IPS-11a (cell line): ENCODE results near the gene SMTNL2.

Experiments used
- H3K4me3 ChIP-seq: one replicate; pipeline ENCODE4 v1.5.1; 2013; ENCODE audit warnings: low read depth, low read length, control low read depth

Gene SMTNL2

DNA sequence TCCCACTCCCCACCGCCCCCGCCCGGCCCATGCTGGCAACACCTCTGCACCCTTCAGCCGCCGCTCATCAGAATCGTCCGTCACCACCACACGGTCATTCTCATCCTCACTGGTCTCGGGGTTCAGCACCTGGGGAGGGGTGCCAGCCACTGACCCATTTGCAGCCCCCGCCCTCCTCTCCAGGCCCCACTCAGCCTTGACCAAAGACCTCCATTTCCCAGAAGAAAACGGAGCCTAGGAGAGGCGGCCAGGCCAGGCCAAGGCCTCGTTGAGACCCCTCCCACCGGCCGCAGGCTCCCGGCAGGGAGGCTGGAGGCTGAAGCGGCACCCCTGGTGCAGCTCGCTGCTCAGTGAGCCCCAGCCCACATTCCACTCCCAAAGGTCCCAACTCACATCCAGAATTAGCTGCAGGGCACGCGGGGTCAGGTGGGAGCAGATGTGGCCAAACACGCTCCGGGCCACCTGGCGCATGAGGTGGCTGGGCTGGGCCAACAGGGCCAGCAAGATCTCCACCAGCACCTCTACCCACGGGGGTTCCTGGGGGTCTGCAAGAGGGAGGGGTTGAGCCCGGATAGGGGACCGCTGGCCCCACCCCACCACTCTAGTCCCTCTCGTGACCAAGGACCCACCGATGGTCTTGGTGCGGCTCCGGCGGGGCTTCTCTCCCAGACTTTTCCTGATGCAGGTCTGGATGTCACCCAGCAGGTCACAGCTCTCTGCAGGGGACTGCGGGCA lies 38.9 kb upstream of the SMTNL2 start:
- H3K4me3 ChIP-seq, result no peak overlapping the region

DNA sequence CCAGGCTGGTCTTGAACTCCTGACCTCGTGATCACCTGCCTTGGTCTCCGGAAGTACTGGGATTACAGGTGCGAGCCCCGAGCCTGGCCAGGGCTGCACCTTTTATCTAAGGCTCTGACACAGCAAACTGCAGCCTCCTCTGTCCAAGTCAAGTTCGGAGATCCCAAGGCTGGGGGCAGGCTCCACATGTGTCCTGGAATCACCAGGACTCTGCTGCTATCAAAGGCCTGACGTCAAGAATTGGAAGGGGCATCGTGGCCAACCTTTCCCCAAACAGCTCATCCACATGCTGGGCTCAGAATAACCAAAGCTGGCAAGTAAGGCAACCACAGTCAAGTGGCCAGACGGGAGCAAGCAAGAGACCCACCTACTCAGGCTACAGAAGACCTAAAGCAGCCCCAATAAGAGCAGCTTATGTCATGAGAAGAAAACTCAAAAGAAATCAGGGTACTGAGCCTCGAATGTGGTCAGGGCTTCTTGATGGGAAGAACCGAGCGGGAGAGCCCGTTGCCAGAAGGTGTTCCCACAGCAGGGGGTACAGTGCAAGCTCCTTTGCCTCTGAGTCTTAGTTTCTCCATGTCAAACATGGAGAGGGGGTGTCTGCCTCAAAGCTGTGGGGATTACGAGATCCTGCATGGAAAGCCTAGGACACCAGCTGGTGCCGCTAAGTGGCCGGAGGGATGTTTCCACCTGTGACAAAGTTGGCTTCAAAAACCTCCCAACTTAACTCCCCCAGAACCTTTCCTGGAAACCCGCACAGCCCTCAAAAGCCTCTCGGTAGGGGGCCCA lies 37.0 kb upstream of the SMTNL2 start:
- H3K4me3 ChIP-seq, result no peak overlapping the region

DNA sequence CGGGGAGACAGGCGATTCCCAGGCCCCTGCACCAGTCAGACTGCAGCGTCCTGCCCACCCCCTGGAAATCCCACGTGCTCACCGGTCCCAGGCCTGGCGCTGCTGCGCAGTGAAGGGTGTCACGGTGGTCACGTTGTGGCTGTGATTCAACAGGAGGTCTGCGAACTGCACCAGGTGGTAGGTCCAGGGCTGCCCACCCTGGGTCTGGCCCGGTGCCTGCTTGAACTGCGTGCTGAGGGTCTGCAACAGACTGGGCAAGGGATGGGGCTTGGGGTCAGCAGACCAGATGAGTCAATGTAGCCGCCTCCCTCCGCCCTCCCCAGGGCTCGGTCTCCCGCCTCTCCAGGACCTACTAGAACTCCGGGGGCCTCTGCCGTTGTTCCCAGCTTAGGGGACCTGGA lies 36.3 kb upstream of the SMTNL2 start:
- H3K4me3 ChIP-seq, result no peak overlapping the region

DNA sequence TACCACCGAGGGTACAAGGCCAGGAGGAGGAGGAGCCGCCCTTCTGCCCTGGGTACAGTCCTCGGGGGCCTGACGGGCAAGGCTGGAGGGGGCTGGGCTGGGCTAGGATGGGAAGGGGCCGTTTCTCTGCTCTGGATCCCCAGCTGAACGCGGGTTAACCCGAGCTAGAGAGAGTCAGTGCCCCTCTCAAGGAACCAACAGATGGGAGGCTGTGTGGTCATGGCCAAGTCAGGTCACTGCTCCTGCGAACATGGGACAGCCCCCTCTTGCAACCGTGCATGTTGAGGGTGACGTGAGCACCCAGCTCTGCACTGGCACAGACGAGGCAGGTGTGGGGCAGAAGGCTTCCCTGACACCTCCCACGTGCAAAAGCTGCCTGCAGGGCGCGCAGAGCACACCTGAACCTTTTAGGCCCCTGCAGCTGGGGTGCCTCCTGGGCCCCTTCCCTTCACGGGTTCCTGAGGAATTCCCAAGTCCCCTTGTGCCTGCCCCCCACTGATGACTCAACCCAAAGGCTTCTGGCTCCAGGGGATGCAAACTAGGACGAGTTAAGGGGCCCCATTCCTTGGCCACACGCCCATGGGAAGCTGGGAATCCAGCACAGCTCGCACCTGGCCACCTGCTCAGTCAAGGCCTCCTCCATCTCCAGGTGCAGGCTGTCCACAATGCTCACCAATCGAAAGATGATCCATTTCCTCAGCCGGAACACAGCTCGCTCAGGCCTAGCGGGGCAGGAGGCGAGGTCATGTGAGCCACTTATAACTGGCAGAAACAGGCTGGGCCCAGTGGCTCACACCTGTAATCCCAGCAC lies 35.4 kb upstream of the SMTNL2 start:
- no peak overlapping the region for H3K4me3 ChIP-seq

DNA sequence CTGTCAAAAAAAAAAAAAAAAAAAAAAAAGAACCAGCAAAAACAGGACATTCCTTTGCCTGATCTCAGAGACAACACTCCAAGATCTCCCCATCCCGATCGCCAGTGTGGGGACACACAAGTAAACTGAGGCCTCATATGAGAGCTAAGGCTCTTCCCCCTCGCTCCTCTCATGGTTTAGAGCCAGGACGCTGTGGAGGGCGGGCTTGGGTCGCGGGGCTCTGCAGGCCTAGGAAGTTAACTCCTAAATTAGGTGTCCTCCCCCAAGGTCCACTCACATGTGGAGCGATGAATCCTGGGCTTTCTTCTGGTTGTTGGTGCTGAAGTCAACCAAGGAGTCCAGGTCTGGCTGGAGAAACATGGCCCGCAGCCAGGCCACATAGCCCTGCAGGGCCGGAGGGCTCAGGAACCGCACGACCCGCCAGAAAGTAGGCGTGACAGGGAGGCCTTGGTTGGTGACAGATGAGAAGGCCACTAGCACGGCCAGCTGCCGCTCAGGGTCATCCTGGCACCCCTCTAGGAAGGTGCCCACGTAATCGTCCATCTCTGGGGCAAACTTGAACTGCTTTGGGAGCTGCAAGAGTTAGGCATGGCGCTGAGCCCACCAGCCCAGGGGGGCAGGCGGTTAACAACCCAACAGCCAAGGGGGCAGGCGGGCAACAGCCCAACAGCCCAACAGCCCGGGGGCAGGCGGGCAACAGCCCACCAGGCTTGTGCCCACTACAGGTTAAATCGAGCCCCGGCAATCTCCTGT lies 34.4 kb upstream of the SMTNL2 start:
- H3K4me3 ChIP-seq, result no peak overlapping the region

GRCh38 chr17:4550534-4551039 lies 33.7 kb upstream of the SMTNL2 start:
- H3K4me3 ChIP-seq, result no peak overlapping the region

GRCh38 chr17:4551141-4551540 lies 33.2 kb upstream of the SMTNL2 start:
- no peak overlapping the region for H3K4me3 ChIP-seq

DNA sequence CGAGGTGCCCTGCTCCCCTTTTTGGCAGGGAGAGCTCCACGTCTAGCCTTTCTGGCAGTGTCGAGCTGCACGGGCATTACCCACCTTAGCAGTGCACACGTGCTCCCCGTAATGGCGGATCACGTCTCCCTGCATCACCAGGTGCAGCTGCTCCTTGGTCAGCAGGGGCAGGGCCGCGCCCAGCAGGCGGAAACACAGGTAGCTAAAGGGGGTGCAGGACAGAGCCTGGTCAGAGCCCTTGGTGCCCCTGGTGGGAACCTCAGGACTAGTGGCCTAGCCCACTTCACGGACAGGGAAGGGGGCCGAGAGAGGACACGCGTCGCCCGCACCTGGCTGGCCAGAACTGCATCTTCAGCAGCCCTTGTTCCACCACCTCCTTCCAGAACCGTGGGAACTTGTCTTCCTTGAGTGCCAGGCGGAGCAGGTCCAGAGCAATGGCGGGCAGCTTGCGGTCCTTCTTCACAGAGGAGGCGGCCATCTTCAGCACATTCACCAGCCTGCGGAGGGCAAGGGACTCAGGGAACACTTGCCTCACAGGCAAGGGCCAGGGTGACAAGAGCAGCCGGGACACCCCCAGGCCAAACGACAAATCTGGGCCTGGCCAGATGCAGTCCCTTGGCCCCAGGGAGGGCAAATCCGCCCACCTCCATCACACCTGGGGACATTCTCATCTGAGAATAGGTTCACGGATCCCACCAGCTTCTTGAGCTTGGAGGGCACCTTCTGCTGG lies 32.4 kb upstream of the SMTNL2 start:
- no peak overlapping the region for H3K4me3 ChIP-seq

DNA sequence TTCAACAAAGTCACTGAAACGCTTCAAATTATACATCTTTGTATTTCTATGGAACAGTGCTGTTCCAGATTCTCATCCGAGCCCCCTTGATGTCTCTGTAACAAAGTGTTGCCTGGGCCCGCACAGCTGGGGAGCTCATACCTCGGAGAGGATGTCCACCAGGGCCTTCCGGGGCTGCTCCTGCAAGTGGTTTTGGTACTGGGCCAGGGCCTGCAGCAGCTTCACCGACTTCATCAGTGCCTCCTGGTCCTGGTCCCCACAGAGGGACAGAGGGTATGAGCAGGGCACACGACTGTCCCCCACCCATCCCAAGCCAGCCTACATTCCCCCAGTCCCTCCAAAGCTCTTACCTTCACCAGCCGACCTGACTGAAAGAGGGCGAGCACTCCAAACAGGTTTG lies 30.7 kb upstream of the SMTNL2 start:
- no peak overlapping the region for H3K4me3 ChIP-seq

- peak overlapping the region; percentile 94 for H3K4me3 ChIP-seq
Observed at GRCh38 chr17:4554441-4554996, 29.8 kb upstream of the SMTNL2 start.

- H3K4me3 ChIP-seq, result peak within 1 kb of the TSS; percentile 94
Observed at GRCh38 chr17:4554997-4555799, 29.1 kb upstream of the SMTNL2 start, which contains the start of gene MYBBP1A. Gene MYBBP1A (minus strand): TSS chr17:4555384. CDS start chr17:4555324, 60 bp downstream.

- H3K4me3 ChIP-seq, result peak overlapping the region; percentile 94
Observed at GRCh38 chr17:4555873-4556759, 28.2 kb upstream of the SMTNL2 start.

GRCh38 chr17:4556996-4557395 lies 27.3 kb upstream of the SMTNL2 start:
- H3K4me3 ChIP-seq, result no peak overlapping the region

DNA sequence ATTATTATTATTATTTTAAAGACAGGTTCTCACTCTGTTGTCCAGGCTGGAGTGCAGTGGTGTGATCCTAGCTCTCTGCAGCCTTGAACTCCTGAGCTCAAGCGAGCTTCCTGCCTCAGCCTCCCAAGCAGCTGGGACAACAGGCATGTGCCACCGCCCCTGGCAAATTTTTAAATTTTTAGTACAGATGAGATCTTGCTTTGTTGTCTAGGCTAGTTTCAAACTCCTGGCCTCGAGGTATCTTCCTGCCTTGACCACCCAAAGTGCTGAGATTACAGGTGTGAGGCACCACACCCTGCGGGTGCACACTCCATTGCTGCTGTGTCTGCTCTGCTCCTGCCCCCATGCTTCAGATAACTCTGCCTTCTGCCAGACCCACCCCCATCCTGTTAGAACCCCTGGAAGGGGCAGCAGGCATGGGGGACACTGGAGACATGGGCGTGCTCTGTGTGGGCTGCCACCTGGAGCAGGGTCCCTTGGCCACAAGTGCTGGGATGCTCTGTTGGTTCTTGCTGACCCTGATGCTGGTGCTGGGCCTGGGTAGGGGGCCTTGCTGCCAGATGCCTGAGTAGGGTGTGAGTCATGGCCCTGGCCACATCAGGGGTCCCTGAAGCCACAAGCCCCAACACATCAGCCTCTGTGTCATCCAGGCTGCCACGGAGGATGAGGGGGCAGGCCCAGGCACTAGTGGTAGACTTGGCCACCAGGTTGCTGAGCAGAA lies 26.5 kb upstream of the SMTNL2 start:
- H3K4me3 ChIP-seq, result no peak overlapping the region

DNA sequence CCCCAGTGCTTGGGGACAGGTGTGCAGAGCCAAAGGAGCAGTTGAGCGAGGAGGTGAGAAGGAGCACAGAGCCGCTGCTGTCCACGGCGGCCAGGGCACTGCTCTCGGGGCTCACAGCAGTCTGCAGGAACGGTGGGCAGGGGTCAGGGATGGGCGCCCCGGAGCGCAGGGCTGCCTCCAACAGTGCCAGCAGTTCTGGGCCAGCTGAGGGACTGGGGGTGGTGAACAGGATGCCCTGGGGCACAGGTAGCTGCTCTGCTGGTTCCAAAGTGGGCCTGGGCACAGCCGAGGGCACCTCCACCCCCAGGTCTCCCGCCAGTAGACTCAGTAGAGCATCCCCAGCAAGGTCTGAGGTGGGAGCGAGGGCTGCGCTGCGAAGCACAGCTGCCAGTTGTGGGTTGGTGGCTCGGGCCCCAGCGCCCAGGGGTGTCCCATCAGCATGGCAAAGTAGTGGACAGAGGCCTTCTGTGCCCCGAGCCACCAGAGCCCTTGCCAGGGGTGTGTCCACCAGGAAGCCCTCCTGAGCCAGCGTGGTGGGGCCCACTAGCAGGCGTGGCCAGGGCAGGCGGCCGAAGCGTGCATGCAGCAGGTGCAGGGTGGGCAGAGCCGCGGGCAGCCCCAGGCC lies 25.9 kb upstream of the SMTNL2 start:
- no peak overlapping the region for H3K4me3 ChIP-seq

DNA sequence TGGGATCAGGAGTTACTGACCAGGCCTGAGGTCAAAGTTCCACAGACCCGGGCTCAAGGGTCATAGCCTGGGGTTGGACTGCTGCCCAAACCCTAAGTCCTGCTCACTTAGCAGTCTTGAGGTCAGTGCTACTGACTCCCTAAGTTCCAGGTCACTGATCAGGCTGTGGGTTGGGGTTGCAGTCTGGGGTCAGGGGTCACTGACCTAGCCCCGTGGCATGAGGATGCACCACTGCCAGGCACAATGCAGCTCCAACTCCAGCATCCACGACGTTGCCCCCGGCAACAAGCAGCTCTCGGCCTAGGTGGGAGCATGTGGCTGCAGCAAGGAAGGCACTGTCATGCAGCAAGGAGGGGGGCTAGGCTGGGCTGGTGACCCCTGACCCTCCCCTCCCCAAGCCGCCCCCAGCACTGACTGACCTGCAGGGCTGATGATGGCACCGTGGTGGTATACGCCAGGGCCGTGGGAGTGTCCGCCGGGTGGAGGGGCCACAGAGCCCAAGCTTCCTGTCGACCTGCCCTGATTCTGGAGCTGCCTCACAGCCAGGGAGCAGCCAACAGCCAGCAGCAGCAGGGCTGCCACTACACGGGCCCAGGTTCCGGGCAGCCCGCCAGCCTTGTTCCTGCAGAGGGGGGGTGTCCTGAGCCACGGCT lies 25.1 kb upstream of the SMTNL2 start:
- no peak overlapping the region for H3K4me3 ChIP-seq
